Endodermal cell (in vitro differentiated cells): ENCODE data around the gene RFTN1. TPM values are rescaled to one million over a fixed set of nuclear protein-coding genes. Genes with fewer than 3 reads are reported as not detected.

ENCODE experiments used
- DNase-seq: peaks from one replicate; pipeline ENCODE4 v3.0.0-alpha.2; 2017
- H3K27ac ChIP-seq: 2 replicates; pipeline ENCODE4 v1.5.1; 2013; ENCODE audit warnings: mild to moderate bottlenecking, low read depth, low read length, moderate library complexity
- H3K27me3 ChIP-seq: 2 replicates; pipeline ENCODE4 v1.6.1; 2013; ENCODE audit warnings: mild to moderate bottlenecking, low read length, moderate library complexity; ENCODE audit not compliant: insufficient read depth, control insufficient read depth, poor library complexity, severe bottlenecking
- H3K36me3 ChIP-seq: 2 replicates; pipeline ENCODE4 v1.7.0; 2013; ENCODE audit warnings: mild to moderate bottlenecking, low read length, moderate library complexity; ENCODE audit not compliant: control insufficient read depth, insufficient read depth
- H3K4me1 ChIP-seq: one replicate; pipeline ENCODE4 v1.7.0; 2013; ENCODE audit warnings: low read length; ENCODE audit not compliant: control insufficient read depth, insufficient read depth
- H3K4me3 ChIP-seq: 2 replicates; pipeline ENCODE4 v1.5.1; 2013; ENCODE audit warnings: mild to moderate bottlenecking, low read length, moderate library complexity
- H3K9ac ChIP-seq: 2 replicates; pipeline ENCODE4 v1.6.1; 2013; ENCODE audit warnings: mild to moderate bottlenecking, low read length, moderate library complexity; ENCODE audit not compliant: poor library complexity, severe bottlenecking; ENCODE audit errors: extremely low read depth
- H3K9me3 ChIP-seq: 2 replicates; pipeline ENCODE4 v1.6.1; 2013; ENCODE audit warnings: mild to moderate bottlenecking, low read length, moderate library complexity; ENCODE audit not compliant: control insufficient read depth
- H3K27ac Mint-ChIP-seq: 2 replicates; pipeline ENCODE4 v1.8.0; 2020; ENCODE audit warnings: mixed read lengths
- H3K27me3 Mint-ChIP-seq: 2 replicates; pipeline ENCODE4 v1.8.0; 2021; ENCODE audit warnings: mild to moderate bottlenecking, mixed read lengths; ENCODE audit not compliant: insufficient read depth
- H3K36me3 Mint-ChIP-seq: 2 replicates; pipeline ENCODE4 v1.8.0; 2020; ENCODE audit warnings: low read depth, mixed read lengths
- H3K4me1 Mint-ChIP-seq: 2 replicates; pipeline ENCODE4 v1.8.0; 2020; ENCODE audit warnings: mixed read lengths
- H3K4me3 Mint-ChIP-seq: 2 replicates; pipeline ENCODE4 v1.8.0; 2020; ENCODE audit warnings: mild to moderate bottlenecking, moderate library complexity, mixed read lengths
- H3K9me3 Mint-ChIP-seq: 2 replicates; pipeline ENCODE4 v1.8.0; 2020; ENCODE audit warnings: mild to moderate bottlenecking, mixed read lengths
- WGBS, 2 experiments: methylation state at CpG; one replicate each; pipeline versions ENCODE4 v1.1.5 to v1.1.7; 2013; ENCODE audit warnings: missing lambda C conversion rate in 2 of 2, mixed read lengths in 1 of 2; ENCODE audit not compliant: insufficient coverage in 1 of 2, insufficient read length in 1 of 2; 5-methylcytosine and 5-hydroxymethylcytosine counted together
- total RNA-seq, 2 donors: library from RNA; stranded (reverse); fragmentation: NEBNext Ultra II Directional in 1 of 2; extraction: Animal tissue kit (Norgen Biotek cat#: 25700) in 1 of 2; gene quantifications; 2 replicates in 1 of 2; 3 replicates in 1 of 2; pipeline ENCODE4 v1.2.1, GENCODE V29; 2021
- TF ChIP-seq, protein P1 (sequence below): fragments of 200-600 bp; sonication (generic); conservative IDR thresholded peaks from 2 replicates; pipeline ENCODE4 v1.5.0; 2021; ENCODE audit warnings: antibody characterized with exemption, mild to moderate bottlenecking

The RFTN1 gene
- total RNA-seq, 2 donors from 2014 or later: 0.80 to 1.1 TPM

DNA sequence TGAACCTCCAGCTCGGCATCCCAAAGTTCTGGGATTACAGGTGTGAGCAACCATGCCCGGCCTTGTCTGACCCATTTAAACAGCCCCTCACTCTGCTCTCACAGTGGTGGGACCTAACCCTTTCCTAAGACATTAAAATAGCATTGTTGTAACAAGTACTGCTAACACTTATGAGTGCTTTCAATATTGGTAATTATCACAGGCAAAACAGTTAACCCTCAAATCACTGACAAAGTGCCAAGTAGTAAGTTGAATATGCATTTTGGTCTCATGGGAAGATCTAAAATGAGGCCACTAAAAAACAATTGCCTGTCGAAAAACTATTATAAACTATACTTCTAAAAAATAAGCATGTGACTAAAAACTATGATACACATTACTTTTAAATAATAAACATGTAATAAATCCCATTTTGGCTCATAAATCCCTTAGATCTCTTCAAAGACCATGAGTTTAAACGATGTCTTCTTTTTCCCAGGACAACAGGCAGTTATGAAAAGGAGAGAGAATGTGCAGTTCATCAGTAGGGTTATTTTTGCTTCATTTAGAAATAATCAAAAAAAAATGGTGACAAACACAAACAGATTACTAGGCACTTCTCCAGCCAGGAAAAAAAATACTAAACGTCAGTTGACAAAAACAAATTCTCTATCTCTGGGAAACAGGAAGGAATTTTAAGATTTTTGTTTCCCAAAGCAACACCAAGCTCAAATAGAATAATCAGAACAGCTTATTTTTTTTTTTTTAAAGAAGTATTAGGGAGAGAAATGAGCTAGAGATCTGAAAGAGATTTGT, 95.4 kb downstream of the RFTN1 start:
- Mint-ChIP-seq H3K27me3 (peaks cover 6% of the 10 kb centered on the region), H3K9me3 (no peaks in the 10 kb centered on the region), H3K4me1 (peaks cover 3% of the 10 kb centered on the region), H3K27ac (no peak overlapping the region), H3K4me3 (no peak overlapping the region), H3K36me3 (no peaks in the 10 kb centered on the region)
- no peaks in the 10 kb centered on the region for H3K9me3 ChIP-seq
- no peak for DNase-seq
- TF ChIP-seq, protein P1, sequence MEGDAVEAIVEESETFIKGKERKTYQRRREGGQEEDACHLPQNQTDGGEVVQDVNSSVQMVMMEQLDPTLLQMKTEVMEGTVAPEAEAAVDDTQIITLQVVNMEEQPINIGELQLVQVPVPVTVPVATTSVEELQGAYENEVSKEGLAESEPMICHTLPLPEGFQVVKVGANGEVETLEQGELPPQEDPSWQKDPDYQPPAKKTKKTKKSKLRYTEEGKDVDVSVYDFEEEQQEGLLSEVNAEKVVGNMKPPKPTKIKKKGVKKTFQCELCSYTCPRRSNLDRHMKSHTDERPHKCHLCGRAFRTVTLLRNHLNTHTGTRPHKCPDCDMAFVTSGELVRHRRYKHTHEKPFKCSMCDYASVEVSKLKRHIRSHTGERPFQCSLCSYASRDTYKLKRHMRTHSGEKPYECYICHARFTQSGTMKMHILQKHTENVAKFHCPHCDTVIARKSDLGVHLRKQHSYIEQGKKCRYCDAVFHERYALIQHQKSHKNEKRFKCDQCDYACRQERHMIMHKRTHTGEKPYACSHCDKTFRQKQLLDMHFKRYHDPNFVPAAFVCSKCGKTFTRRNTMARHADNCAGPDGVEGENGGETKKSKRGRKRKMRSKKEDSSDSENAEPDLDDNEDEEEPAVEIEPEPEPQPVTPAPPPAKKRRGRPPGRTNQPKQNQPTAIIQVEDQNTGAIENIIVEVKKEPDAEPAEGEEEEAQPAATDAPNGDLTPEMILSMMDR: no peak
- no peak overlapping the region for H3K4me3 ChIP-seq
- H3K36me3 ChIP-seq: no peaks in the 10 kb centered on the region
- H3K27ac ChIP-seq: no peak overlapping the region
- no peak overlapping the region for H3K9ac ChIP-seq
- no peaks in the 10 kb centered on the region for H3K4me1 ChIP-seq
- H3K27me3 ChIP-seq: no peaks in the 10 kb centered on the region
- 83 to 88% methylated on average over 1 to 3 of the region's 5 CpGs for WGBS, 2 experiments

DNA sequence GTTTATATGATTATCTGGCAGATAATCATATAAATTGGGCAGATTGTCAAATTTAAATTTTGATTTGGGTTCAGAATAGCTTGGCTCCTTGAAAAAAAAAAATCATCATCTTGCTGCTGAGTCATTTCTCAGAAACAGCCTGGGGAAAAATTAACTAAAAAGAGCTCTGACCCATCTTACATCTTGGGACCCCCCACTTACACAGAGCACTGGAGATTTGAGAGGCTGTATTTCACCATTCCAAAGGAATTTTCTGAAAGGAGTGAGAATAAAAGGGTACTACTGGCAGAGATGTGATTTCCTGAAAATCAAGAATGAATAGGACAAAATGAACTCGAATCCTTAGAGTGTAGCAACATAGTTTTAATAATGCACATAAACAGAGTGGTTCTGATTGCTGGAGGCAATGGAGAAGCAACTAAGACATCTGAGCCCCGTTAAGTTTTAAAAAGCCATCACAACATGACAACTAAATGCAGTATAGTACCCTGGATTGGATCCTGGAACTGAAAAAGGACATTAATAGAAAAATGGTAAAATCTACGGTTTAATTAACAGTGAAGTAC, 97.5 kb downstream of the RFTN1 start:
- H3K4me1 Mint-ChIP-seq: peaks cover 3% of the 10 kb centered on the region
- no peaks in the 10 kb centered on the region for H3K4me1 ChIP-seq
- H3K9me3 Mint-ChIP-seq: no peaks in the 10 kb centered on the region
- TF ChIP-seq, protein P1: no peak
- no peak overlapping the region for H3K9ac ChIP-seq
- no peaks in the 10 kb centered on the region for H3K9me3 ChIP-seq
- H3K4me3 Mint-ChIP-seq: no peak overlapping the region
- no peak overlapping the region for H3K27ac ChIP-seq
- no peaks in the 10 kb centered on the region for H3K36me3 Mint-ChIP-seq
- H3K27ac Mint-ChIP-seq: no peak overlapping the region
- H3K27me3 ChIP-seq: no peaks in the 10 kb centered on the region
- H3K27me3 Mint-ChIP-seq: peaks cover 10% of the 10 kb centered on the region
- WGBS, 2 experiments: 91 to 93% methylated on average over 2 to 3 of the region's 3 CpGs
- no peaks in the 10 kb centered on the region for H3K36me3 ChIP-seq
- no peak for DNase-seq
- H3K4me3 ChIP-seq: no peak overlapping the region

DNA sequence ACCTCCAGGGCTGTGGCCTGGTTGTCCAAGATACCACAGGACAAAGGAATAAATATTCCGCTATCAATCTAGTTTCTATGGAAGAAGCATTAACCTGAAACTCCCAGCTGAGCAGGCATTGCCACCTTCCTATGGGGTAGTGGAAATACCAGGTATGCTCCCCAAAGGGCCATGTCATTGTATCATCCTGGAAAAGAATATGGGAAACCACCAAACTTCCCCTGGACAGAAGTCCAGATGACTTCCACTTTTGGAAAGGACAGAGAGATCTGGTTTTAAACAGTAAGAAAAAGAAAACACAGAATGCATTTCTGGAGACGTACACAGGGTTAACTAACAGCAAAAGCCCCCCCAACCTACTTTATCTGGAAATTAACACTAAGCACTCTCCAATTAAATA, 100.2 kb downstream of the RFTN1 start:
- Histone ChIP-seq H3K27me3 (no peaks in the 10 kb centered on the region), H3K27ac (no peak overlapping the region), H3K4me1 (no peaks in the 10 kb centered on the region), H3K4me3 (no peak overlapping the region), H3K36me3 (no peaks in the 10 kb centered on the region), H3K9ac (no peak overlapping the region), H3K9me3 (no peaks in the 10 kb centered on the region)
- TF ChIP-seq, protein P1: no peak
- Mint-ChIP-seq H3K4me3 (no peak overlapping the region), H3K27me3 (peaks cover 10% of the 10 kb centered on the region), H3K9me3 (no peaks in the 10 kb centered on the region), H3K36me3 (no peaks in the 10 kb centered on the region), H3K27ac (no peak overlapping the region), H3K4me1 (no peaks in the 10 kb centered on the region)
- 93 to 100% methylated on average over 1 to 2 of the region's 2 CpGs for WGBS, 2 experiments
- no peak for DNase-seq
